IPS-18a (cell line): Measurements from ENCODE around the gene SEL1L3.

Experiments
- H3K27ac ChIP-seq: one replicate; pipeline ENCODE4 v1.5.1; 2013; ENCODE audit warnings: low read length
- H3K27me3 ChIP-seq: one replicate; pipeline ENCODE4 v1.6.1; 2013; ENCODE audit warnings: mild to moderate bottlenecking, low read length; ENCODE audit not compliant: control insufficient read depth, insufficient read depth
- H3K36me3 ChIP-seq: one replicate; pipeline ENCODE4 v1.6.1; 2013; ENCODE audit warnings: low read depth, low read length; ENCODE audit not compliant: control insufficient read depth
- H3K4me1 ChIP-seq: one replicate; pipeline ENCODE4 v1.6.1; 2013; ENCODE audit warnings: low read depth, low read length; ENCODE audit not compliant: control insufficient read depth
- H3K4me3 ChIP-seq: one replicate; pipeline ENCODE4 v1.5.1; 2013; ENCODE audit warnings: low read length
- H3K9ac ChIP-seq: one replicate; pipeline ENCODE4 v1.6.1; 2013; ENCODE audit warnings: mild to moderate bottlenecking, low read length, moderate library complexity
- H3K9me3 ChIP-seq: one replicate; pipeline ENCODE4 v1.6.1; 2013; ENCODE audit warnings: low read depth, low read length; ENCODE audit not compliant: control insufficient read depth

The SEL1L3 gene

DNA sequence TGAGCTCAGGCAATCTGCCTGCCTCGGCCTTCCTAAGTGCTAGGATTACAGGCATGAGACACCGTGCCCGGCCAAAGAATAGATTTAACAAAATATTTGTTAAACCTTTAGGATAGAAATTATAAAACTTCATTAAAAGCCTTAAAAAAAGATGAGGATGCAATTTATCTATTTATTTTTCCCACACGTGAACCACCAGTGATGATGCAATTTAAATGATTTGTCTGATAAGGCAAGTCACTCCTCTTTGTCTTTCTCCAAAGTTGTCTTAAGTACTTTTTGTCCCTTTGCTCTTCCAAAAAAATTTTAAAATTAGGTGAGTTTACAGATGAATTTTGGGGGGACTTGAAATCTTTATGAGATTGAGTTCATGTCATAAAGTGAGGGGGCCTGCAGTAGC, 149.0 kb downstream of the SEL1L3 start:
- H3K4me3 ChIP-seq = no peak overlapping the region
- no peak overlapping the region for H3K9ac ChIP-seq
- no peaks in the 10 kb centered on the region for H3K4me1 ChIP-seq

DNA sequence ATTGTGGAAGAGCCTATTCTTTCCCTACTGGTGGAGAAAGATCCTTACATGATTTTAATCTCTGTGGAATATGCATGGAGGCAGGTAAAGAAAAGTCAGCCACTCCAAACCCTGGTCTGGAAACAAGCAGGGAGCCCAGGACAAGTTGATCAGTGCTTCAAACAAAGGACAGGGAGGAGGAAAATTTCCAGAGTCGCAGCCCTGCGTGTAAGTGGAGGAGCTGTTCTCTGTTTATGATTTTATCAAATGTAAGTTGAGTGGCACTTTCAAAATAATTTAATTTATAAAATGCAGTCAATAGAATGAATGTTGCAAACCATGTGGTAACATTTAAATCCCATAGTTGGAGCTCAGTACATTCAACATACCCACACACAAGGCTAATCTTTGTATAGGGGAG, 150.2 kb downstream of the SEL1L3 start:
- no peaks in the 10 kb centered on the region for H3K4me1 ChIP-seq
- no peak overlapping the region for H3K4me3 ChIP-seq
- no peaks in the 10 kb centered on the region for H3K36me3 ChIP-seq
- no peaks in the 10 kb centered on the region for H3K27me3 ChIP-seq
- no peak overlapping the region for H3K9ac ChIP-seq
- no peaks in the 10 kb centered on the region for H3K9me3 ChIP-seq
- H3K27ac ChIP-seq = no peak overlapping the region

More for the DNA sequence above, 149.0 kb downstream of the SEL1L3 start:
- no peaks in the 10 kb centered on the region for H3K9me3 ChIP-seq
- H3K36me3 ChIP-seq = no peaks in the 10 kb centered on the region
- H3K27ac ChIP-seq = no peak overlapping the region
- no peaks in the 10 kb centered on the region for H3K27me3 ChIP-seq

DNA sequence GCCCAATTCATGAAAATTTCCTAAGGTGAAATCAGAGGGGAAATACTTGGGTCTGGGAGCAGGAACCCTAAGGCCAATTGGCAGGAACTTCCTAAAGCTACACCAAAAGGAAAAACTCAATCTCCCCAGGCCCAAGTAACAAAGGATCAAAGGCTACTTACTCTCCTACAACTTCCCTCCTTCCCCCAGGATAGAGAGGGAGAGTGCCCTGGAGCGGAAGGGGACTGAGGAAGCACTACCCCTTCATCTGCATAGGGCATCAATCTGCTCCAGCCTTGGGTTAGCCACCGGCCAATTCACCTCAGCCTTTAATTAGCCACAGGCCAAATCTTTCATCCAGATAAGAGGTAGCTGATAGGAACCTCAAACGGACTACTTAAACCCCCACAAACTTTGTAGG, 152.2 kb downstream of the SEL1L3 start:
- no peaks in the 10 kb centered on the region for H3K4me1 ChIP-seq
- no peaks in the 10 kb centered on the region for H3K27me3 ChIP-seq
- no peaks in the 10 kb centered on the region for H3K9me3 ChIP-seq
- no peaks in the 10 kb centered on the region for H3K36me3 ChIP-seq
- no peak overlapping the region for H3K4me3 ChIP-seq
- no peak overlapping the region for H3K9ac ChIP-seq
- H3K27ac ChIP-seq = no peak overlapping the region

DNA sequence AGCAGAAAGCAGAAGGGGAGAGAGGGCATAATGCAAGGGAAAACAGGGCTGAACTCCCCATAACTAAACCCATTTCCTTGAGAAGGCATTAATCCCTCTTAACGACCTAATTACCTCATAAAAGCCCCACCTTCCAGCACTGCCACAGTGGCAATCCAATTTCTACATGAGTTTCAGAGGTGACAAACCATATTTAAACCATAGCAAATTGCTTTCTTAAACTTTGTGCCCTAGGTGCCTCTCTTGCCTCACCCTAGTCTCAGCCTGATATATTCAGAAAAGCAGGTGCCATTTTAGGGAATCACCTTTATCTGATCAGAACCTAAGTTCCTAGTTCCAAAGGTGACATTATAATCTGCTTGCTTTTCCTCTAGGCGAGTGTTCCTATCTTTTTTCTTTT, 158.3 kb downstream of the SEL1L3 start:
- H3K36me3 ChIP-seq = no peaks in the 10 kb centered on the region
- H3K4me3 ChIP-seq = no peak overlapping the region
- no peaks in the 10 kb centered on the region for H3K27me3 ChIP-seq
- no peak overlapping the region for H3K27ac ChIP-seq
- H3K9ac ChIP-seq = no peak overlapping the region
- H3K4me1 ChIP-seq = no peaks in the 10 kb centered on the region
- H3K9me3 ChIP-seq = no peaks in the 10 kb centered on the region

DNA sequence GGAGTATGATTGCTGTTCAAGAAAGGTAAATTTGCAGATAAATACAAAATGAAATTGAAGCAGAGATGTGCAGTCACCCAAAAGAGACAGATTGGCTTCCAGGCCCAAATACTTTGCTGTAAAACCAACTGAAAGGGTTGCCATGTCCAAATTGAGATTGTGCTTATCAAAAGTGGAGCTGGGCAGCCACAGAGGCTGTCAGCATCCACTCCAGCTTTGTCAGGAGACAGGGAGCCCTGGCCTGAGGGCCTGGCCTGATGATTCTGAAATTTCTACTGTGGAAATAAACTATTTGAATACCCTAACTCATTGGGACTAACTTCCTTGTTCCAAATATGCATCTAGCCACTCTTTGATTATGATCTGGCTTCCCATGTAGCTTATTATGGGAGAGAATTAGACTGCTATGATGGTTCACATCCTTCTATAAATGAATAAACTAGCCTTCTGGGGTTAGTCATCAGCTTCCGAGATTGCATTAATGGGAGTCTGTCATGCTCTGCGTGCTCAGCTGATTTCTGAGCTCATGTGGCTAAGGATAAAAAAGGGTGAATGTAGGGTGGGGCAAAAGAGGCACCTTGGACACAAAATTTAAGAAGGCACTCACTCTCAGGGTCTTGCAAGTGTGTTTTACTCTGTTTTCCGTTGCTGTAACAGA, 158.9 kb downstream of the SEL1L3 start:
- Histone ChIP-seq H3K36me3 (no peaks in the 10 kb centered on the region), H3K9me3 (no peaks in the 10 kb centered on the region), H3K4me3 (no peak overlapping the region), H3K27me3 (no peaks in the 10 kb centered on the region), H3K4me1 (no peaks in the 10 kb centered on the region), H3K27ac (no peak overlapping the region), H3K9ac (no peak overlapping the region)

DNA sequence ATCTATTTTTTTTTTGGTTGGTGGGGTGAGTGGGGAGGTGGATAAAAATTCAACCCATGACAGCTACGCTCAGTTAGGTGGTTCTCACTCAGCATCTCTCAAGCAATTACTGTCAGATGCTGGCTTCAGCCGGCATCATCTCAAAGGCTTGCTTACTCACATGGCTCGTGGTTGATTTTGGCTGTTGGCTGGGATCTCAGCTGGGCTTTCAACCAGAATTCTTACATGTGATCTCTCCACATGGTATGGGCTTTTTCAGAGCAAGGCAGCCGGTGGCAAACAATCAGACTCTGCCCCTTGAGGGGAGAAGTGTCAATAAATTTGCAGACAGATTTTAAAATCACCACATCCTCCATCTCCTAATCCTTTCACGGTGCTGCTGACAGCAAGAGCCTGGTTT, 159.9 kb downstream of the SEL1L3 start:
- Histone ChIP-seq H3K9ac (no peak overlapping the region), H3K4me1 (no peaks in the 10 kb centered on the region), H3K27me3 (no peaks in the 10 kb centered on the region), H3K27ac (no peak overlapping the region), H3K4me3 (no peak overlapping the region), H3K9me3 (no peaks in the 10 kb centered on the region), H3K36me3 (no peaks in the 10 kb centered on the region)

DNA sequence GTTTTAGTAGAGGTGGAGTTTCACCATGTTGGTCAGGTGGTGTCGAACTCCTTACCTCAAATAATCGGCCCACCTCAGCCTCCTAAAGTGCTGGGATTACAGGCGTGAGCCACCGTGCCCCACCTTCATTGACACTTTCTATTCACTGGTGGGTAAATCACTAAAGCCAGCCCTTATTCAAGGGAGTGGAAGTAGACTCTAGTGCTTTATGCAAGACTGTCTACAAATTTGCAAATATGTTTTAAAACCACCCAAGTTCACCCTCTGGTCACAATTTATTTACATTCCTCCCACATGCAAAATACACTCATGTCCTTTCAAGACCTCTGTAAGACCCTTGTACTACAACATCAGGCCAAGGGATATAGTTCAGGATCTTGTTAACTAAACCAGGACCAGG, 162.1 kb downstream of the SEL1L3 start:
- Histone ChIP-seq H3K36me3 (no peaks in the 10 kb centered on the region), H3K9me3 (no peaks in the 10 kb centered on the region), H3K27ac (no peak overlapping the region), H3K9ac (no peak overlapping the region), H3K4me1 (no peaks in the 10 kb centered on the region), H3K27me3 (no peaks in the 10 kb centered on the region), H3K4me3 (no peak overlapping the region)

DNA sequence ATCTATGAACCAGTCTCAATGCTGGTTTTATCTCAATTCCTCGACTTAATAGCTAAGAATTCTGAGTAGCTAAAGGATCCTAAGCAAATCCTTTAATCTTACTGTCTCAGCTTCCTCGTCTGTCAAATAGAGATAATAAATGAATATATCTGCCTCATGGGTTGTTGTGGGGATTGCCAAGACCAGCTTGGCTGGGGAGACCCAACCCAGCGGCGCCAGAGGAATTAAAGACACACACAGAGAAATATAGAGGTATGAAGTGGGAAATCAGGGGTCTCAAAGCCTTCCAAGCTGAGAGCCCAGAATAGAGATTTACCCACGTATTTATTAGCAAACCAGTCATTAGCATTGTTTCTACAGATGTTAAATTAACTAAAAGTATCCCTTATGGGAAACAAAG, 165.3 kb downstream of the SEL1L3 start:
- Histone ChIP-seq H3K27me3 (no peaks in the 10 kb centered on the region), H3K36me3 (no peaks in the 10 kb centered on the region), H3K9me3 (no peaks in the 10 kb centered on the region), H3K4me3 (no peak overlapping the region), H3K4me1 (no peaks in the 10 kb centered on the region), H3K9ac (no peak overlapping the region), H3K27ac (no peak overlapping the region)
